Fibroblast of pulmonary artery (primary cell): Measurements from ENCODE around the gene MLXIP.
"Not testable (repeated sequence)": the region's sequence is repeated elsewhere in the genome, so short reads cannot be mapped to it uniquely, and the experiment has no call there.

ENCODE experiments used
- DNase-seq: peaks from one replicate; pipeline ENCODE4 v3.0.0-alpha.2; 2010; ENCODE audit warnings: low read depth
- H3K4me3 ChIP-seq: replicated peaks from 2 replicates; pipeline ENCODE4 v1.5.1; 2011; ENCODE audit warnings: low read depth, mild to moderate bottlenecking, control low read depth, low read length, moderate library complexity
- CTCF ChIP-seq: IDR thresholded peaks from 2 replicates; pipeline ENCODE4 v1.5.1; 2011; ENCODE audit warnings: mild to moderate bottlenecking, control low read depth, low read length, inconsistent platforms; ENCODE audit errors: missing control alignments

The MLXIP gene

DNA sequence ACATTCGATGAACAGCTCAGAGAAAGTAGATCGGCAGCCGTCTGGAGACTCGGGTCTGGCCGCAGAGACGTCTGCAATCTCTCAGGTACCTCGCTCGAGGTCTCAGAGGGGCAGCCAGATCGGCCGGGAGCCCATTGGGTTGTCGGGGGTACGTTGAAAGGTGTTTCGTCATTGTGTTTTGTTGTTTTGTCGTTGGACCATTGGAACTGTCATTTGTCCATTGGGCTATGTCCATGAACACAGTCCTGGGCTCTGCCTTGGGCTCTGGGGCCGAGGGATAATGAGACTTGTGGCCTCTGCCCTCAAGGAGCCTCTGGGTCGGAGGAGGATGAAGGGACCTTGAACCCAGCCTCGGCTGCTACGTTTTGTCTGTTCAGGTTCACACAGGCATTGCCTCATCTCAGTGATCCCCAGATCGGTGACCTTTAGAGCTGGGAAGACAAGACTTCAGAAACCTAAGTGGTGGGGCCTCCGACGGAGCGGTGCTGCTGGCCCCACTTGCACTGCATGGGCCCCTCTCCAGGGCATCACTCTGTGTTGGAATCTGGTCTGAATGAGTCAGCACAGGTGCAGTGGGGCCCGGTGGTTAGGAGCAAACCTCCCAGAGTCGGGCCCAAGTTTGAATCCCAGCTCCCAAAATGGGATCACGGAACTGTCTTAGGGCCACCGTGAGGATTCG lies 23.6 kb upstream of the MLXIP start:
- no peak overlapping the region for H3K4me3 ChIP-seq
- DNase-seq, result no peak
- TF ChIP-seq CTCF, result no peak

DNA sequence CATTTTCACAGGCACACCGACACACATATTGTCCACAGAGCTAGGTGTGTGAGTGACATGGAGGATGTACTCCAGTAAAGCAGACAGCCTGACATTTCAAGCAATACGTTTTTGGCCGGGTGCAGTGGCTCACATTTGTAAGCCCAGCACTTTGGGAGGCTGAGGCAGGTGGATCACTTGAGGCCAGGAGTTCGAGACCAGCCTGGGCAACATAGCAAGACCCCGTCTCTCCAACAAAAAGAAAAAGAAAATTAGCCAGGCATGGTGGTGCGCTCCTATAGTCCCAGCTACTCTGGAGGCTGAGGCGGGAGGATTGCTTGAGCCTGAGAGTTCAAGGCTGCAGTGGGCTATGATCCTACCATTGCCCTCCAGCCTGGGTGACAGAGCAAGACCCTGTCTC lies 22.1 kb upstream of the MLXIP start:
- DNase-seq, H3K4me3 ChIP-seq: not testable (repeated sequence)

GRCh38 chr12:122057007-122057735 lies 21.4 kb upstream of the MLXIP start:
- no peak for DNase-seq
- no peak for TF ChIP-seq CTCF
- no peak overlapping the region for H3K4me3 ChIP-seq

- DNase-seq, result no peak
- no peak for TF ChIP-seq CTCF
- no peak overlapping the region for H3K4me3 ChIP-seq
Observed at GRCh38 chr12:122057769-122058168, 20.8 kb upstream of the MLXIP start.

DNA sequence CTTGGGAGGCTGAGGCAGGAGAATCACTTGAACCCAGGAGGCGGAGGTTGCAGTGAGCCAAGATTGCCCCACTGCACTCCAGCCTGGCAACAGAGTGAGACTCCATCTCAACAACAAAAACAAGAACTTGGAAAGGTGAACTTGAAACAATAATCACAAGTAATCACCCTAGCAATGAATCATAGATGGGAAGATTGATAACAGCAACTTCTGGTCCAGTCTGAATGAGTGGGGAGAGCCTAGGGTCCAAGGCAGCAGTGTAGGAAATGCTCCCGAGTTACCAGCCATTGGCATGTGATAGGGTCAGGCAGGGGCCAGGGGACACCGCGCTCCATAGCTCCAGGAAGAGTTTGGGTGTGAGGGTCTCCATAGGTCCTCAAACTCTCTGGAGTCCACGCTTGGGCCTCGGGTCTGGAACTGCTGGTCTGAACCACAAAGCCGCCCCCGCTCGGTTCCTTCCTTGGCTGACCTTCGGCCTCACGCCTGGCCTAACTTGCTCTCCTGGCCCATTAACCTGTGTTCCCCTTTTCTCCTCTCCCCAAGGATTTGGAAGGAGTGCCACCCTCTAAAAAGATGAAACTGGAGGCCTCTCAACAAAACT lies 19.9 kb upstream of the MLXIP start:
- no peak overlapping the region for H3K4me3 ChIP-seq
- no peak for DNase-seq
- no peak for TF ChIP-seq CTCF

DNA sequence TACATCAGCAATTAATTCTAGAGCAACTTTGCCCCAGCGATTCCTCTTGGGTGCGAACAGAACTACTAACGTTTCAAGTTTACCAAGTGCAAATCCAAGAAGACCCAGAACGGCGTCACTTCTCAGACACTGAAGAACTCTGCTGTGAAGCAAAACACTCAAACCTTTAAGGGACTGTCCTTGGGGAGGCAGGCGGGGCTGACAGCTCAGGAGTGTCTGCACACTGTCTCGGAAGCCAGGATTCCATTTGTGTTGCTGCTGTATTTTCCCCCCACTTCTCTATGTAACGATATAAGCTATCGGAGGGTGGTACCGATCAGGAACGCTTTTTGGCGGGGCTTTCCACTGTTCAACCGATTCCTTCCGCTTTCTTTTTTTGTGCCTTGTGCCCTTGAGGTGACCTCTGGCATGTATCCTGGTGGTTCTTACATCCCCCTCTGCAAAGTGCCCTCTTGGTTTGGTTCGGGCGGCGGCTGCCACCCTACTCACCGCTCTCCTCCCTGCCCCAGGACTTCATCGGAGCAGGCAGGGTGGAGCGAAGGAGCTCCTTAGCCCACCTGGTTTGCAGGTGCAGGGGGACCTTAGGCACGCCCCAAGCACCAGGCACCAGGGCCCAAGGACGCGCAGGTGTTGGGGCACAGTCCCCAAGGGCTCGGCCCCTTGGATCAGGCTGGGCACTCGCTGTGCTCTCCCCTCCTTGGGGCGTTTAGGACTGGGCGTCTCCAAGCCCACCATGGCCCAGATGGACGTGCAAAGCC lies 19.2 kb upstream of the MLXIP start:
- no peak for TF ChIP-seq CTCF
- H3K4me3 ChIP-seq, result no peak overlapping the region
- DNase-seq, result no peak

DNA sequence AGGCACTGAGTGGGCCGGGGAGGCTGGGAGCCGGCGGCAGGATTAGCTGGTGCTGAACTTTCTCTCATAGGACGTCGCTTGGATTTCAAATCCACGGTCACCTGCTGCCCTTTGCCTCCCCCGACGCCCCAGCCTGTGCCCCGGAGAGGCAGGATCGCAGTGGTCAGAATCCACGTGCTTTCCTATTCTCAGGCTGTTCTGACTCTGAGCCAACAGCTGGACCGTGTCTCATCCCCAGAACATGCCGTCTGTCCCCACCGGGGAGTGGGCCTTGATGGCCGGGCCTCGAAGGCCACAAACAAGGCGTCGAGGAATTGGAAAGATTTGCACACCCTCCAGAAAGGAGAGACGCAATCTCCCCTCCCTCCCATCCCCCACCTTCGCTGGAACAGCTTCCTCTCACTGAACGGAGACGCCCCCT lies 18.5 kb upstream of the MLXIP start:
- no peak overlapping the region for H3K4me3 ChIP-seq
- no peak for DNase-seq

More for the DNA sequence above, 18.5 kb upstream of the MLXIP start:
- TF ChIP-seq CTCF, result no peak
